GM18870 (cell line): ENCODE measurements around the gene CCDC57.
"Not testable (repeated sequence)": the region's sequence is repeated elsewhere in the genome, so short reads cannot be mapped to it uniquely, and the experiment has no call there.

Source experiments
- ATAC-seq: cut with Tn5 transposase; IDR thresholded peaks from one replicate; pipeline ENCODE4 v1.9.1; 2021; ENCODE audit warnings: moderate library complexity; ENCODE audit not compliant: unreplicated experiment

CCDC57 gene, protein sequence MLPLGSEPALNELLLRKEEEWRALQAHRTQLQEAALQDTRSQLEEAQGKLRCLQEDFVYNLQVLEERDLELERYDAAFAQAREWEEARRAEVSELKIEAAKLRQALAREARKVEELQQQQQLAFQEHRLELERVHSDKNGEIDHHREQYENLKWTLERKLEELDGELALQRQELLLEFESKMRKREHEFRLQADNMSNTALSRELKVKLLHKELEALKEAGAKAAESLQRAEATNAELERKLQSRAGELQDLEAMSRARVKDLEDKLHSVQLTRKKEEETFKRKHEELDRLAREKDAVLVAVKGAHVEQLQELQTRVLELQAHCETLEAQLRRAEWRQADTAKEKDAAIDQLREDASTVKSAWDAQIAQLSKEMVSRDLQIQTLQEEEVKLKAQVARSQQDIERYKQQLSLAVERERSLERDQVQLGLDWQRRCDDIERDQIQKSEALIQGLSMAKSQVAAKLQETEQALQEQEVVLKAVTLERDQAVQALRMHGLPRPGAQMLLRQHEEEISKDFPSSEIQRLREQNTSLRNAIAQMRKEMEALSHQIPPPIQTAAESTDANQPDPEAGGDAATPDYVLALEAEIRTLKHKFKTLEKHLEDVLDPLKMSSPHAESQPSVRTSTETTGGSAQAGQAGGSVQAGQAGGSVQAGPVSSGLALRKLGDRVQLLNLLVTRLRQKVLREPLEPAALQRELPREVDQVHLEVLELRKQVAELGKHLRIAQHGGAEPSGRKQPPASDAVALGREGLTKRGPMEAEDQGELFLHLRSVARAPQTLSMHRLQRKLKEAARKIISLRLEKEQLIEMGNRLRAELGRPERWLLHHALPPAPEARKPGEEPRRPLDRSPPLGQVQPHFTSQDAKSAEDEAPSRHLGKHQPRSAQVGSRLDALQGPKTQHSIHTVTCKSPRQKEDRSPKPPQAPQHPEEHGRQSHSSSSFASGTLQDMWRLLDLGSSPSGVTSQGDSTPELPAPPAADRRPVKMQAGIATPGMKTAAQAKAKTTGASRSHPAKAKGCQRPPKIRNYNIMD

DNA sequence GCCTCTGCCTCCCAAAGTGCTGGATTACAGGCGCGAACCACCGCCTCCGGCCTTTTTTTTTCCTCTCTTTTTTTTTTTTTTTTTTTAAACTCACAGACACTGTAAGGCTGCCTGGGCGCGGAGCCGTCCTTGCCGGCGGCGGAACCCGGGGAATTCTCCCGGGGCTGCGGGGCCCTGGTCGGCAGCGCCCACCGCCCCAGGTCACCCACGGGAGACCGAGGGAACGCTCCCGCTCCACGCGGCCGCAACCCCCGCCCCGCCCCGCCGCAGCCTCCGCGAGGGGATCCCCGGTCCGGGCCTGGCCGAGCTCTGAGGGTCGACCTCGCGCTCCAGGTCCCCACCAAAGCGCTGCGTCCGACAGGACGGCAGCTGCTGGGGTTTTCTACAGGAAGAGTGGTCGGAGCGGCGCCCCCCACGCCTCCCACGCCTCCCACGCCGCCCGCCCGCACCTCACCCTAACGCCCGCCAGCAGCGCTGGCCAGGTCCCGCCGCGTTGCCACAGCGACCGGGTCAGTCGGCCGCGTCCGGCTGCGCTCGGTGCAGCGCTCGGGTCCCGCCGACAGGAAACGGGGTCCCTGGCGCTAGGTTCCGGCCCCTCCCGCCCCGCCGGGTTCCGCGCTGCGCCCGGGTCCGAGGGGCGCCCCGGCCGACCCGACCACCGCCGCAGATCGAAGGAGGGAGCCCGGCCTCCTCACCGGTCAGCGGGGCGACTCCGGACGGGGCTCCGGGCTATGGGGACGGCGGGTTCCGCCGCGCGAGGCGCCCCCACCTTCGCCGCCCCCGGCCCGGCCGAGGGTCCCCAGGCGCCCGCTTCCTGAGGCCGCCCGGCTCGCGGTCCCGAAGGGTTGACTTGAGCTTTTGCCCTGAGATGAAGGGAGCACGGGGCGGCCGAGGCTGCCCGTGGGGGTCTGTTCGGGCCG lies at the start of gene CCDC57:
Gene CCDC57, minus strand, starts transcription at position 512 of the 920 bp plus-strand sequence. CDS start 10,898 bp downstream, outside the sequence.
- ATAC-seq = no peak

DNA sequence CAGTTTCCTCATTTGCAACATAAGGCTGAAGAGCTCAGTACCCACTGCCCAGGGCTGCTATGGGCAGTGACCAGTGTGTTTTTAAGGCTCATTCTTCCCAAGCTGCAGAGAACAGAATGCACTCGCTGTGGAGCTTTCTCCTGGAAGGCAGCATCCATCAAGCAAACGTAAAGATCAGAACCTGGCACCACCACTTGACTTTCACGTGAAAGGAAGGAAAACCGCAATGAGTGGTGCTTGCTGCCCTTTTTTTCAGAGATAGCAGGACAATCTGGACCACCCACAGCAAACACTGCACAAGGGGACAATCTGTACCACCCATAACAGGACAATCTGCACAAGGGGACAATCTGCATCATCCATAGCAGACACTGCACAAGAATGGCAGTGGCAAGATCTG lies 49.7 kb upstream of the CCDC57 start:
- ATAC-seq = no peak

DNA sequence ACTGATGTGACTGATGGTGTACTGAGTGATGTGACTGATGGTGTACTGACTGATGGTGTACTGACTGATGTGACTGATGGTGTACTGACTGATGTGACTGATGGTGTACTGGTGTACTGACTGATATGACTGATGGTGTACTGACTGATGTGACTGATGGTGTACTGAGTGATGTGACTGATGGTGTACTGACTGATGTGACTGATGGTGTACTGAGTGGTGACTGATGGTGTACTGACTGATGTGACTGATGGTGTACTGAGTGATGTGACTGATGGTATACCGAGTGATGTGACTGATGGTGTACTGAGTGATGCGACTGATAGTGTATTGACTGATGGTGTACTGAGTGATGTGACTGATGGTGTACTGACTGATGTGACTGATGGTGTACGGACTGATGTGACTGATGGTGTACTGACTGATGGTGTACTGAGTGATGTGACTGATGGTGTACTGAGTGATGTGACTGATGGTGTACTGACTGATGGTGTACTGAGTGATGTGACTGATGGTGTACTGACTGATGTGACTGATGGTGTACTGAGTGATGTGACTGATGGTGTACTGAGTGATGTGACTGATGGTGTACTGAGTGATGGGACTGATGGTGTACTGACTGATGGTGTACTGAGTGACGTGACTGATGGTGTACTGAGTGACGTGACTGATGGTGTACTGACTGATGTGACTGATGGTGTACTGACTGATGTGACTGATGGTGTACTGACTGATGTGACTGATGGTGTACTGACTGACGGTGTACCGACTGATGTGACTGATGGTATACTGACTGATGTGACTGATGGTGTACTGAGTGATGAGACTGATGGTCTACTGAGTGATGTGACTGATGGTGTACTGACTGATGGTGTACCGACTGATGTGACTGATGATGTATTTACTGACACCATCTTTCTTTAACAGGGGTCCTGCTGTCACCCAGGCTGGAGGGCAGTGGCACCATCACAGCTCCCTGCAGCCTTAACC lies 47.6 kb upstream of the CCDC57 start:
- ATAC-seq = not testable (repeated sequence)

DNA sequence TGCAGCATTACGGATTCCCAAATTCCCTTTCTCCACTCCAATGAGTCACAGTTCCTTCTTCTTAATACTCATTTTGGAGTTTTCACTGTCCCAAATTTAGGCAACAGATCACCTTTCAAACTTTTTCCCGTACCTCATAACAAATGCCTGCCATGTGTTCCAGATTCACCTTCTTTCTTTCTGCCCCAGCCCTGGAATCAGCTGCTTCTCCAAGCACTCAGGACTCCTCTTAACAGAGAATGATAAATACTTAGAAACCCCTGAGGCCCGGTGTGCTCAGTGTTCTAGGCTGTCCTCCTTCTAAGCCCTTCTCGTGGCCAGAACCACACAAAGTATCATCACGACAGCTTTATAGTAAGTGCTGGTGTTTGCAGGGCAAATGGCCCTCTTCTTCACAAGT lies 45.9 kb upstream of the CCDC57 start:
- ATAC-seq = no peak

DNA sequence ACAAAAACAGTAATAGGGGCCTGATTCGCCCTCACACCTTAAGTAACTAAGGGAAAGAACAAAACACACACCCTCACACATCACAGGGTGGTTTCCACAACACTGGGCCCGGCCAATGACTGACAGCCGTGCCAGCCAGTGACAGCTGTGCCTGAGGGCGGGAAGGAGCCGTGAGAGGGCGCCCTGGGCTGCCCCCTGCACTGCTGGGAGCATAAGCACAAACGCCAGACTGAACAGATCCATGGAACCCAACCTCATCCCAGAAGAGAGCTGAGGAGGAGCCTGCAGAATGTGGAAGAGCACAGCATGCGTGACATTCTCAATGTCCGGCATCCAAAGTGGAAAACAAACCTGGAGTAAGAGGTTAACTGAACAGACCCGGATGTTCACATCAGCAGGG lies 44.8 kb upstream of the CCDC57 start:
- no peak for ATAC-seq

DNA sequence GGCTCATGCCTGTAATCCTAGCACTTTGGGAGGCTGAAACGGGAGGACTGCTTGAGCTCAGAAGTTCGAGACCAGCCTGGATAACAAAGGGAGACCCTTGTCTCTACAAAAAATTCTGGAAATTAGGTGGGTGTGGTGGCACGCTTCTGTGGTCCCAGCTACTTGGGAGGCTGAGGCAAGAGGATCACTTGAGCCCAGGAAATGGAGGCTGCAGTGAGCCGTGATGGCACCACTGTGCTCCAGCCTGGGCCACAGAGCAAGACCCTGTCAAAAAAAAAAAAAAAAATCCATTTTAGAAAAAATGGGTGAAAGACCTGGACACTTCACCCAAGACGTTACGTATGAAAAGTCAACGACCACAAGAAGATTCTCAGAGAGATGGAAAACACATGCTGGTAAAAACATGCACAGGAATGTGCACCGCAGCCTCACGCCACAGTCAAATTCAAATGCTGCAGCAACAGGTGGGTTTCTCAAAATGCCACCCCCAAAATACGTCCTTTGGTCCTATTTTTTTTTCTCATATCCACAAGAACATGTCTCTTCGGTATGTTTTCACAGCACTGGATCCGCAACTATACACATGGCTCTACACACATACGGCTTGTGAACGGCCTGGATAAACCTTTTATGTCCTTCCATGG lies 43.7 kb upstream of the CCDC57 start:
- no peak for ATAC-seq

DNA sequence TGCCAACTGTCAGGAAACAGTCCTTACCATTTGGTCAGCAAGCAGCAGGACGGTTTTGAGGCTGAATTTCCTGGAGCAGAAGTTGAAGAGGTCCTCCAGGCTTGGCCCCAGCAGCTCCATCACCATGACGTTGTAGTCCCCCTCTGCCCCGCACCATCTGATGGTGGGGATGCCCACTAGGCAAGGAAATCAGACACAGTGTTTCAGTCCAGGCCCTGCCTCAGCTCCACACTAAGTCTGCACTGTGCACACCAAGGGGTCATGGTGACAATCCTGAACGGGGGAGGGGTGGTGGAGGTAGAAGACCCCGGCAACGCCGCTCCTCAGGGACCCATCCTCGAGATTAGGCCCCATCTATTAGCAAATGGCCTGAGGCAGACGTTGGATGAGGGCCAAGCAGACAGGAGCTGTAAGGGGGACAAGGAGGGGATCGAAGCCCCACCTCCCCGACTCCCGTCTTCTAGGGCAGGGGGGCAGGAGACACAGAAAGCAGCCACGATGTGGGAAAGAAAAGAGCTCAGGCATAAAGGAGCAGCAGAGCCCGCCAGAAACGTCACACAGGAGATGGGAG lies 42.8 kb upstream of the CCDC57 start:
- ATAC-seq = no peak

DNA sequence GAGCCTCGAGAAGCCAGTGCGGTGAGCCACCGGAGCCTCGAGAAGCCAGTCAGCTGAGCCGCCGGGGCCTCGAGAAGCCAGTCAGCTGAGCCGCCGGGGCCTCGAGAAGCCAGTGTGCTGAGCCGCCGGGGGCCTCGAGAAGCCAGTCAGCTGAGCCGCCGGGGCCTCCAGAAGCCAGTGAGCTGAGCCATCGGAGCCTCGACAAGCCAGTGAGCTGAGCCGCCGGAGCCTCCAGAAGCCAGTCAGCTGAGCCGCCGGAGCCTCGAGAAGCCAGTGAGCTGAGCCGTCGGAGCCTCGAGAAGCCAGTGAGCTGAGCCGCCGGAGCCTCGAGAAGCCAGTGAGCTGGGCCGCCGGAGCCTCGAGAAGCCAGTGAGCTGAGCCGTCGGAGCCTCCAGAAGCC lies 42.1 kb upstream of the CCDC57 start:
- ATAC-seq = not testable (repeated sequence)

DNA sequence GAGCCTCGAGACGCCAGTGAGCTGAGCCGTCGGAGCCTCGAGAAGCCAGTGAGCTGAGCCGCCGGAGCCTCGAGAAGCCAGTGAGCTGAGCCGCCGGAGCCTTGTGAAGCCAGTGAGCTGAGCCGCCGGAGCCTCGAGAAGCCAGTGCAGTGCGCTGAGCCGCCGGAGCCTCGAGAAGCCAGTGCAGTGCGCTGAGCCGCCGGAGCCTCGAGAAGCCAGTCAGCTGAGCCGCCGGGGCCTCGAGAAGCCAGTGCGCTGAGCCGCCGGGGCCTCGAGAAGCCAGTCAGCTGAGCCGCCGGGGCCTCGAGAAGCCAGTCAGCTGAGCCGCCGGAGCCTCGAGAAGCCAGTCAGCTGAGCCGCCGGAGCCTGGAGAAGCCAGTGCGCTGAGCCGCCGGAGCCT lies 41.5 kb upstream of the CCDC57 start:
- not testable (repeated sequence) for ATAC-seq

DNA sequence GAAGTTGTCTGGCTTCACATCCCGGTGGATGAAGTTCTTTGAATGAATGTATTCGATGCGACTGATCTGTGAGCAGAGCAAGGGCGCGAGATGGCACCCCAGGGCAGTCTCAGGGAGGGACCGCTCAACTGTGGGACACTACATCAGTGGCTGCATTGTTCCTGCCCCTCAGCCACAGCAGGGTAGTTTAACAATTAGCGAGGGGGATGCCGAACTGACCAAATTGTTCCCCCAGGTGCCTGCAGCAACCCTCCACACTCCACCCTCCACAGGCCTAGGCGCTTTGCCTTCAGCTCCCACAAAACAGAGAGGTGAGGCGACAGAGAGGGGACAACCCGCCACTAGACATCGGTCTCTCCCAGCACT lies 40.5 kb upstream of the CCDC57 start:
- no peak for ATAC-seq

DNA sequence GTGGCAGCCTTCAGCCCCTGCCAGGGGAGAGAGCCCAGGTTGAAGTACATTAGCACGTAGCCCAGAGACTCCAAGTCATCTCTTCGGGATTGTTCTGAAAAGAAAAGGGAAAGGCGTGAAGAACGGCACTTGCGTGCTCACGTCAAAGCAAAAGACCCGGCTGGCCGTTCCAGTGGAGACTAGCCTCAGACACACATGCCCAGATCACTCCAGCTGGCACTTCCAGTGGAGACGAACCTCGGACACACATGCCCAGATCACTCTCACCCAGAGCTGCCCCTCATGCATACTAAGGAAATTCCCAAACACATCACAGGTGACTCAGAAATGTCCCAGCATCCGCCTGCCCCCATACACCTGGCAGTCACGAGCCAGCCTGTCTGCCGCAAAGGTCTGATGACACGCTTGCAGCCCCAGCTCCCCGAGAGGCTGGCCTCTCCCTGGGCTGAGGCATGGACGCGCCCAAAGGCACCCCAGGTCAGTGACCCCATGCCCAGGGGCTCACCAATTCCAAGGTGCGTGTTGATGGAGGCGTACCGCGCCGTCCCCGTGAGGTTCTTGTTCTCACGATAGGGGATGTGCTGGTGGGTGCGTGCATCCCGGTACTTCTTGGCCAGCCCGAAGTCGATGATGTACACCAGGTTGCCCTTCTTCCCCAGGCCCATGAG lies 40.0 kb upstream of the CCDC57 start:
- ATAC-seq = no peak

DNA sequence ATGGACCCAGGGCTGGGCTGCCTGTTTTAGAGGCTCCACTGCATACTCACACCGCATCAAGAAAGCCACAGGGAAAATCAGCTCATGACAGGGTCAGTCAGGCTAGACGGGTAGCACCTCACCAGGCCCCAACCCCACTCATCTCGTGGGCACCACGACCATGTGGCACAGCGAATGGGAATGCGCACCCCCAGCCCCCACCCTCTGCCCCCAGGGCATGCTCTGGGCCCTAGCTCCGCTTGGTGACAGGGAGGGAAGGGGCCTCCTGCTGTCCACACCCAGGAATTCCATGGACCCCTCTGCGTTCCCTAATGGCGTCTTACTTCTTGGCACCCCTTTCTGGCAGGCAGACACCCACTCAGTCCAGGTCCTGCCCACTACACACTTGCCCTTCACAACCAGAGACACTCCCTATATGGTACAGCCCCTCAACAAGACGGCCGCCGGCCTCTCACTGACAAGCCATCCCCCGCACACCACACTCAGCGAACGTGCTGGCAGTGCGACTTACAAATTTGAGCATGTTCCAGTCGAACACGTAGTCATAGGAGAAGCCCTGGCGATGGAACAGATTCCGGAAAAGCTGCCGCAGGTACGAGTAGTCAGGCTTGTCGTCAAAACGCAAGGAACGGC lies 38.3 kb upstream of the CCDC57 start:
- ATAC-seq = no peak

DNA sequence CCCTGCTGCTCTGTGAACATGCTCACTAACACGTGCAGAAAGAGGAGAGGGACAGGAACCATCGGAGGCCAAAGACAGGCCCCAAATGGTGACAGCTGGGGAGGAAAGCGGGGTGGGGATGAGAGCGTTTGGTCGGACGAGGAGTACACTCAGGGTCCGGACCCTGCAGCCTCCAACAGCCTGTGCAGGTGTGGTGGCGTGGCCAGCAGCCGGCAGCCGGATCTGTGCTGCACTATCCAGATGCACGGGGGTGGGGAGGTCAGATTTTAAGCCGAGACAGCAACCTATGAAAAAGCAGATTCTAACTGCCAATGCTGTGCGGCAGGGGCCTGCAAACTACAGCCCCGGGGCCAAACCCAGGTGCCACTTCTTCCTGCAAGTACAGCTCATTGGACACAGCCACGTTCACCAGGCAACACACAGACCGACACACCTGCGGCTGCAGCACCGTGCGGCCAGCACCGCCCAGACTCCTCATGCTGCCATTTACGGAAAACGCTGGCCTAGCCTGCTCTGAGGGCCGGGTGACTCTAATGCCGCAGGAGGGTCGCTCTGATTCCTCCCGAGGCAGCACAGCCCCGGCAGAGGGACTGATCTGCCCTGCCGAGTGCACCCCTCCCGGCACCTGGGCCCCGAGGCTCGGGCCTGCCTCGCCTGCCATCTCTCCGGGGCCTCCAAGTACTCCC lies 37.4 kb upstream of the CCDC57 start:
- ATAC-seq = no peak

DNA sequence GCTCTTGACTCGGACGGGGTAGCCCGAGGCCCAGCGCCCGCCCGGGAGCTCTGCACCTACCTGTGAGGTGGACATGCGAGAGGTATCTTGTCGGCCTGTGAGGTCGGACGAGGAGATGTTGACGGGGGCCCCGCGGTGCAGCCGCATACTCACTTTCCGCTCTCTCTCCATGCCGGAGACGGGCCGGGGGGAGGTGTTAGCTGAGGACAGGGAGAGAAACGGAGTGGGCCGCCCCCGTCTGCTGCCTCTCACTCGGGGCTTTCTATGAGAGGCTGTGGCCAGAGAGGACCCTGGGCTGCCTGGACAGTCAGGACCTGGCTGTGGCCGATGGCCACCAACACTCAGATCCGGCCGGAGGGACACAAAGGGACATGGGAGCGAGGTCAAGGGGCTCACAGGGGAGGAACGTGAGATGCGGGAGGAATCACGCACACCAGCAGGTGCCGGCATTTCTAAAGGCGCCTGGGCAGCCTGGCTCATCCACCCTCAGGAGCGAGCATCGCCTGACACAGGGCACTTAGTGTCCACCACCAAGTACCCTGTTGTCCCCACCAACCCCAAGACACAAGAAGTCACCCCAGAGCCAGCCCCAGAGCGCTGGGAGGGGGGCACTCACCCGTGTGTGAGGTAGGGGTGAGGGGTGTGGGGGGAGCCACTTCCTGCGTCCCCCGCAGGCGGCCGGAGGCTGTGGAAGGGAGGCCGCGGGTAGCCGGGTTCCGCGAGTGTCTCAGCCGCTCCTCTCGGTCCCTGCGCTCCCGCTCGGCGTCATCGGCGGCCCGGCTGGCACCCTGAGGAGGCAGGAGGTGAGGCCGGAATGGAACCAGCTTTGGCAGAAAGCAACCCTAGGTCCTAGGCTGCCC lies 36.4 kb upstream of the CCDC57 start:
- no peak for ATAC-seq

DNA sequence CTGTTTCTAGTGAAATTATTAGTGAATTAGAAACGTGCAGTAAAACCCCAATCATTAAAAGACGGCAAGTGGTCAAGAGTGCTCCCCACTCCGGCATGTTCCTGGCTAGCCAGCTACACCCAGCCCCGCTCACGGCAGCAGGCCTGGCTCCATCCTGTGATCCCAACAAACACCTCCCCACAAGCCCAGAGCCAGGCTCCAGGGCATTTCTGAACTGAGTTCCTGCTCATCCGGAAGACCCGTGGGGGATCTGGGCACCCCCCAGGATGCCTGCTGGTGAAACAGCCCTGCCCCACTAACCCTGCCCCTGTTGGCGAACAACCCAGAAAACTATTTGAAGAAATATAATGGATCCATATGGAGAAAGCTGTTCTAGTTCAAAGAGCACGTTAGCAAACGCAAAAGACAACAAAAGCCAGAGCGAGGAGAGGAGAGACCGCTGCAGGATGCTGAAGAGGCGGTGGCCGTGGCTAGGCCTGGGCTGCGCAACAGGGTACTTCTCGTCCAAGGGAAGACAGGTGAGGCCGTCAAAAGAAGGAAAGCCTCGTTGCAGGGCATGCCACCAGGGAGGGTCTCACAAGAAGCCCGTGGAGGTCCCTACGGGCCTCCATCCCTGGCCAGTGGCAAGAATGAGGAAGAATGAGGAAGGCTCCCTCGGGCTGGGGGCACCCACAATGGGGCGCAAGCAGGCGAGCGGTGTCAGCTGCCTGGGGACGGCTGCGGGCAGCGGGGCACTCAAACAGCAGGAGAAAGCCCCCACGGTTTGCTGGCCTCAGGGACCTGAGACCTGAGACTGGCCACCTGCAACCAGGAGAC lies 35.4 kb upstream of the CCDC57 start:
- ATAC-seq = no peak
